ENCODE measurements around the gene ASCL2.

ASCL2 gene

GRCh38 chr11:2270322-2271076, at the start of gene ASCL2:
TSS of gene ASCL2 (minus strand) at chr11:2270588. CDS start at chr11:2270332, 256 bp downstream.
- no peak for DNase-seq

- DNase-seq: no peak
Observed at GRCh38 chr11:2319791-2320472, 49.5 kb upstream of the ASCL2 start.

- no peak for DNase-seq
Observed at GRCh38 chr11:2318707-2319106, 48.3 kb upstream of the ASCL2 start.

GRCh38 chr11:2318123-2318522, 47.7 kb upstream of the ASCL2 start:
- no peak for DNase-seq

- no peak for DNase-seq
Observed at GRCh38 chr11:2317354-2318050, 47.1 kb upstream of the ASCL2 start.

GRCh38 chr11:2316963-2317244, 46.5 kb upstream of the ASCL2 start:
- DNase-seq: no peak

- DNase-seq: no peak
Observed at GRCh38 chr11:2316169-2316962, 46.0 kb upstream of the ASCL2 start.

- no peak for DNase-seq
Observed at GRCh38 chr11:2315395-2316168, 45.2 kb upstream of the ASCL2 start.

GRCh38 chr11:2314525-2315394, 44.4 kb upstream of the ASCL2 start:
- no peak for DNase-seq

- no peak for DNase-seq
Observed at GRCh38 chr11:2314136-2314524, 43.7 kb upstream of the ASCL2 start.

GRCh38 chr11:2313051-2313951, 42.9 kb upstream of the ASCL2 start:
- DNase-seq: no peak

GRCh38 chr11:2312232-2313042, 42.0 kb upstream of the ASCL2 start:
- no peak for DNase-seq

- no peak for DNase-seq
Observed at GRCh38 chr11:2311353-2312133, 41.2 kb upstream of the ASCL2 start.

GRCh38 chr11:2310786-2311352, 40.5 kb upstream of the ASCL2 start:
- no peak for DNase-seq

GRCh38 chr11:2310073-2310785, 39.8 kb upstream of the ASCL2 start:
- DNase-seq: no peak

GRCh38 chr11:2309251-2310072, 39.1 kb upstream of the ASCL2 start:
- DNase-seq: no peak

- no peak for DNase-seq
Observed at GRCh38 chr11:2308713-2309112, 38.3 kb upstream of the ASCL2 start.
